AG08395 (cell line): Measurements from ENCODE around the gene CAMTA1.

Experiments used
- DNase-seq: peaks from one replicate; pipeline ENCODE4 v3.0.0; 2012; ENCODE audit warnings: mixed read lengths, low spot score

The CAMTA1 gene

GRCh38 chr1:7388141-7388487 is 602.9 kb downstream of the CAMTA1 start:
- no peak for DNase-seq

- peak; percentile 25 for DNase-seq
Measured at GRCh38 chr1:7388488-7389185, 603.4 kb downstream of the CAMTA1 start.

DNA sequence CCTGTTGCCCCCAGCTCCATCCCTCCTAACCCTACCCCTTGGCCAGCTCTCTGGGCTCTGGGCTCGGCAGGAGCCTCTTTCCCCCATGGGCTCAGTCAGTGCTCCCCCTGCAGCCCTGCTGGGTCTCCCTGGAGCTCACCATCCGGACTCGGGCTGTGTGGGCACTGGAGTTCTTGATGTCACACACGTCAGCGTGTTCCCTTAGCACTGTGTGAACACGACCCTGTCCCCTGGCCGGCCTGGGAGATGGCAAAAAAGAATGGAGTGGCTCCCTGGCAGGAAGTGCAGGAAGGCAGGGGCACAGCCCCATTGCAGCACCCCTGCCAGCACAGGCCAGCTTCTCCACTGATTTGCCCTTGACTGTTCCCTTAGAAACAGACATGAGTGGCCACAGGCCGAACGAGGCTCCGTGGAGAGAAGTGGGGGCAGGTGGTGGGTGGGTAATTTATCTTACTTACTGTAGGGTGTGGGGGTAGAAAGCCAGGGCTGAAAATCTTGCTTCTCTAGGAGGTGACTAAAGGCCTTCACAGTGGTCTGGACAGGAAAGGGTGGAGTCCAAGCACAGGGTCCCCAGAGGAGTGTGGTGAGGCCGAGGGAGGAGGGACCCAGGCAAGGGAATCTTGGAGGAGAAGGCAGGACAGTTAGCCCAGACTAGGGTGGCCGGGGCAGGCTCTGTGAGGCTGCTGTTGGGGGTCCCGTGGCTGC is 604.1 kb downstream of the CAMTA1 start:
- DNase-seq = peak; percentile 37

- DNase-seq = no peak
Measured at GRCh38 chr1:7389906-7390603, 604.8 kb downstream of the CAMTA1 start.

- DNase-seq = no peak
Measured at GRCh38 chr1:7390604-7391000, 605.3 kb downstream of the CAMTA1 start.

- DNase-seq = no peak
Measured at GRCh38 chr1:7393136-7393535, 607.9 kb downstream of the CAMTA1 start.

DNA sequence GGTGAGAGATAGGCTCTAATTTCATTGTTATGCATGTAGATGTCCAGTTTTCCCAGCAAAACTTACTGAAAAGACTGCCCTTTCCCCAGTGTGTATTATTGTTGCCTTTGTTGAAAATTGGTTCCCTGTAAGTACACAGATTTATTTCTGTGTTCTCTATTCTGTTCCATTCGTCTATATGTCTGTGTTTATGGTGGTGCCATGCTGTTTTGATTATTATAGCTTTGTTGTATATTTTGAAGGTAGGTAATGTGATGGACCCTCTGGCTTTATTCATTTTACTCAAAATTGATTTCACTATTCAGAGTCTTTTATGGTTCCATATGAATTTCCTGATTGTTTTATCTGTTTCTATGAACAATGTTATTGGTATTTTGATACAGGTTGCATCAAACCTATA is 610.0 kb downstream of the CAMTA1 start:
- DNase-seq = no peak

- DNase-seq = no peak
Measured at GRCh38 chr1:7398982-7399381, 613.7 kb downstream of the CAMTA1 start.

DNA sequence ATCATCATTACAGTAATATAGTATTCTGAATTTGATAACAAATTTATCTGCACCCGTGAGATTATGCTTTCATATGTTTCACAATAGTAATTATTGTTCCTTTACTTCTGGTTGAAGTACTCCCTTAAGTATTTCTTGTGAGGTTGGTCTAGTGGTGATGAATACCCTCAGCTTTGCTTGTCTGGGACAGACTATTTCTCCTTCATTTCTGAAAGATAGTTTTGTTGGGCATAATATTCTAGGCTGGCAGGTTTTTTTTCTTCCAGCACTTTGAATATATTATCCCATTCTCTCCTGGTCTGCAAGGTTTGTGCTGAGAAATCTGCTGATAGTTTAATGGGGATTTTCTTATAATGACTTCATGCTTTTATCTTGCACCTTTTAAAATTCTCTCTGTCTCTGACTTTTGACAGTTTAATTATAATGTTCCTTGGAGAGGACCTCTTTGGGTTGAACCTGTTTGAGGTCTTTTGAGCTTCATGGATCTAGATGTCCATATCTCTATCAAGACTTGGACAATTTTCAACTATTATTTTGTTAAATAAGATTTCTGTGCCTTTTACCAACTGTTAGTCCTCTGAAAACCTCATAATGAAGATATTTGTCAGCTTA is 614.4 kb downstream of the CAMTA1 start:
- no peak for DNase-seq

DNA sequence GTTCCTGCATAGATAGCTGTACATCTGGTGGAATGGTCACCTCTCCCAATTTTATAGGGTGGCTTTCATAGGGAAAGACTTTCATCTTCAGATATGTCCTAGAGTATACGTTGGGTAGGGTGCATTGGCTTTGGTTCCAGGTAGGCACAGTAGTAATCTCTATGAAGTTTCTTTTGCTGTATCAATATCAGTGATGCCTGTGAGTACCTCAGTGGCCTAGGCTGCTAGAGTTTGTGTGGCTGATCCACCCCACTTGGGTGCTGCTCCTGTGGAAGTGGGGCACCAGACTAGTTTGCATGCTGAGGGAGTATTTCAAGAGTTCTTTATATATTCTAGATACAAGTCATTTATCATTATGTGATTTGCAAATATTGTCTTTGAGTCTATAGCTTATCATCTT is 615.3 kb downstream of the CAMTA1 start:
- DNase-seq = no peak

DNA sequence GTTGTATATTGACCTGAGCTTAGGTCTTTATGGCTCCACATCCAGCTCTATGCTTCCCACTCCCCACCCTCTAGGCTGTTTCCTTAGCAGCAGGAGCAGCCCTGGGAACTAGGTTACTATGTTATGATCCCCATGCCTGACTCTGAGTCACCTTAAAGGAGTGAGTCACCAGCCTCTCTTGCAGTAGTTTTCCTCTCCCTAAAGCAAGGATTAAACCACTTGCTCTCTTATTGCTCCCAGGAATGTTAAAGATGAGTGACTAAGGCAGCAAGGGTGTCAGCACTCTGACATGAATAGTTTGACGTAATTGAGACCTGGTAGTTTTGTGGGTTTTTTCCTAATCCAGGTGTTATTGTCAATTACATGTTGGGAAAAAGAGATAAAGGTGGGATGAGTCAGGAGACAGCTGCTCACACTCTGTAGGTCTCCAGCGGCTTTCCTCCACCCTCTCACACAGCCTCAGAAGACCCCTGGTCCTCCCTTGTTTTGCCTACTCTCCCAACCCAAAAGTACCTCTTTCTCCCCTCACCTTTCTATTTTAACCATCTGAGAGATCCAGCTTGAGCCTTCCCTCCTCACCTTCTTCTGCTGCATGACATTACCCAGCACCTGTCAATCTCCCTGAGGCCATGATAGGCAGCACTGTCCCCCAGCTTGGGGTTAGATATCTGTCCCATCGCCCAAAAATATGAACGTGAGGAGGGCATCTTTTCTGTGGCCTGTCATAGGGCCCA is 616.7 kb downstream of the CAMTA1 start:
- DNase-seq = peak; percentile 99

GRCh38 chr1:7402548-7402850 is 617.2 kb downstream of the CAMTA1 start:
- DNase-seq = no peak

DNA sequence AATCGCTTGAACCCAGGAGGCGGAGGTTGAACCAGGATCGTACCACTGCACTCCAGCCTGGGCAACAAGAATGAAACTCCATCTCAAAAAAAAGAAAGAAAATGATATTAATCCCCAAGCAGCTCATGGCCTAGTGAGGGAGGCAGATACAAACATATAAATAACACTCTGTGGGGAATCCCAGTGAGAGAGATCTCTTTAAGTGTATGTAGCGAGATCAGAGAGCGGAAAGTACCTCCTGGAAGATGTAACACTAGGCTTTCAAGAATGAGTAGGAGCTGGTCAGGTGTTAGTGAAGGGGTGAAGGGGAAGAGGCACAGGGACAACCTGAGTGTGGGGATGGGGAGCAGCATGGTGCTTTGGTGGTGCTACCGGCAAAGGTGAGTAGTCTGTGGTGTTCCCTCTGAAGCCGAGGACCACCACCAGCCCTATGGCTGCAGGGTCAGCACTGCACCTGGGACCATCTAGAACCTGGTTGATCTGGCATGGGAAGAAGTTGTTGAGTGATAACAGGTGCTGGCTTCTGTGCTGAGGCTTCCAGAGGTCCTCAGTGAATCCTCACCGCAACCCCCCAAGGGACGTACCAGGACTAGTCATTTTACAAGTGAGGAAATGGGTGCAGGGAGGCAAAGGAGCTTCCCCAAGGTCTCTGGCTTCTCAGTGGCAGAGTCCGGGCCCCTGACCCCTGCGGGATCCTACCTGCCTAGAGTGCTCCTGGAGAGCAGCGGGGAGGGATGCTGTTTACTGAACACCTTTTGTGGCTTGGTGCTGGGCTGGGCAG is 618.2 kb downstream of the CAMTA1 start:
- DNase-seq = no peak

DNA sequence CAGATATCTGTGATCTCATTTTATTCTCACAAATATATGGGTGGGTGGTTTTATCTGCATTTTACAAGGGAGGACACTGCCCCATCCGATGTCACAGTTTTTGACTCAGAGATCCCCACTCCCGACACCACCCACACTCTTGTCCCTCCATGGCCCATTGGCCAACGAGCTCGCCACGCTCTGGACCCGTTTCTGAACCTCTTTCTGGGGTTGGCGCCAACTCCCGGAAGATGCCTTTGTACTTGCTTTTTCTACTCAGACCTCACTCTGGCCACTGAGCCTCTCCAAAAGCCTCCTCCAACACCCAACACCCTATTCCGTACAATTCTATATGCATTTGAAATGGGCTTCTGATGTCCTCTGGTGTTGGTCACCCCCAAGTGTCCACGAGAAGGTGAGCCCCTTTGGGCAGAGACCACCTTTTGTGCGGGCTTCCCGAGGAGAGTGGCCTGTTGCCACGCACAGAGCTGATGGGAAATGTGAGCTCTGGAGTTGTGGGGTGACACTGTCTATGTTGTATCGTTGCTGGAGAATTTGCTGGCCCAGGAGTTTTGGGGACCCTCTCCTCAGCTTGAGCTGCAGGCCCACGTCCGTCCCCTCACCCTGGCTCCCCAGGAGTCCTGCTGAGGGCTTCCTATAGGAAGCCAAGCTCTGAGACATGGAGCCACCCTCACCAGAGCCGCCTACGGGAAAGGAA is 618.9 kb downstream of the CAMTA1 start:
- no peak for DNase-seq

DNA sequence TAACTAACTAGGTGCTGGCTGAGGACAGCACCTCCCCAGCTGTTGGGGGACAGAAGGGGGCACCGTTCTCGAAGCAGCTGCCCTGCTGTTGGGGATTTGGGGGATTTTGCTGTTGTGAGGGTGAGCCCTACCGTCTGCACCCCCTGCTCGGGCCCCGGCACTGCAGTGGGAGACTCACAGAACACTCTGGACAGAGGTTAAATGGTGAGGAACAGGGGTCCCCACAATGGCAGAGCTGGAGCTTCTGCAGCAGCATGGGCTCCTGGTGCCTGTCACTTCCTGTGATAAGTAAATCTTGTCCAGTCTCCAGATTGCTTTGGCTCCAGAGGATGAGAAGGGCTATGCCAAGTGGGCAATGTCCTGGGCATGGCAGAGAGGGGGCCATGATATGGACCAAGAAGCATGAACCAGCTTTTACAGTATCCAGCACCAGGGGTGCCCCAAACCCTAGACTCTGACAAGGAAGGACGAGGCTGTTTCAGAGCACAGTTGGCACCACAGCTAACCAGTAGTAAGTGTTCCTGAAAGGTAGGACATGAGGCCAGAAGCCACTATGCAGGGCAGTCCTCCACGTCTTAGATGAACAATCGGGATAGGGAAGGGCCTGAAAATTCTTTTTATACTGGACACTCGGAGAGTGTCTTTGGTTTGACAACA is 620.7 kb downstream of the CAMTA1 start:
- DNase-seq = no peak

GRCh38 chr1:7406641-7407543 is 621.6 kb downstream of the CAMTA1 start:
- no peak for DNase-seq

GRCh38 chr1:7407544-7407895 is 622.3 kb downstream of the CAMTA1 start:
- DNase-seq = no peak

GRCh38 chr1:7407980-7408770 is 622.9 kb downstream of the CAMTA1 start:
- DNase-seq = no peak

- no peak for DNase-seq
Measured at GRCh38 chr1:7408771-7409150, 623.5 kb downstream of the CAMTA1 start.
